HG02938 (cell line): ENCODE measurements around the gene F8.

Source experiments
- ATAC-seq: cut with Tn5 transposase; IDR thresholded peaks from one replicate; pipeline ENCODE4 v1.9.1; 2021; ENCODE audit warnings: mild to moderate bottlenecking, moderate library complexity; ENCODE audit not compliant: unreplicated experiment

F8 gene

DNA sequence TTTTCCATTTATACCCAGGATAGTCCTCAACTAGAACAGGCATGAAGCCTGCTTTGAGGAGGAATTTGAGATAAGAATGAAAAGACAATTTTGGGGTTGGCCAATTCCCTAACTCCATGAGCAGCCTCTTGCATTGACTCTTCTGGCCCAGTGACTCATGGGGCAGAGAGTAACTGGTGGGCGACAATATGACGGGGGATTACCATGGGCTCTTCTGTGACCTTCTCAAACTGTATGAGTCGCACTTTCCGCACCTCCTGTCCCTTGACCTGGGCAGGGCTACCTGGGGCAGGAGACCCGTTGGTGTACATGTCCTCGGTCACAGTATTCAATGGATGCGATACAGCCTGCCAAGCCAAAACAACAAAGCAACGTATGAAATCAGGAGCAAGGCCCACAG lies 230.6 kb downstream of the F8 start:
- no peak for ATAC-seq

DNA sequence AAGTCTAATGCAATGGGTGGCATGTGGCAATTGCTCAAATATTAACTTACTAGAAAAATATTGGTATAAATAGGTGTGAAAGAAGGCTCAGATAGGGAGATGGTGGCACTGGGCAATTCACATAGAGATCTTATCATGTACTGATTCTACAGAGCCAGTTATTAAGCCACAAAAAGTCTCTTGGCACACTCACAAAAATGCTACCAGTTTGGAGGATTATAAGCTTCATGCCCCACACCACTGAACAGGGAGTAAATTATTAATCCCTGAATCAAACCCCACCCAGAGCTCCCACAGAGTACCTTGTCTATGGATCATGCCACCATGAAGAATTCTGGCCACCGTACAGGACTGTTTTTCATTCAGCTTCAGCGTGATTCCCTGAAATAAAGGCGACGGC lies 231.1 kb downstream of the F8 start:
- no peak for ATAC-seq
